Brain pericyte (primary cell): ENCODE measurements around the gene GABARAPL1.
"Not testable (repeated sequence)": the region's sequence is repeated elsewhere in the genome, so short reads cannot be mapped to it uniquely, and the experiment has no call there.

Experiments
- DNase-seq: peaks from one replicate; pipeline ENCODE4 v3.0.0-alpha.2; 2012; ENCODE audit warnings: low read depth, low spot score

Gene GABARAPL1

GRCh38 chr12:10197879-10198278 is 14.8 kb upstream of the GABARAPL1 start:
- no peak for DNase-seq

- DNase-seq, result not testable (repeated sequence)
Measured at GRCh38 chr12:10204495-10204894, 8.2 kb upstream of the GABARAPL1 start.

GRCh38 chr12:10205220-10205807 is 7.4 kb upstream of the GABARAPL1 start:
- no peak for DNase-seq

- no peak for DNase-seq
Measured at GRCh38 chr12:10207136-10207535, 5.5 kb upstream of the GABARAPL1 start.

GRCh38 chr12:10210225-10210624 is 2.5 kb upstream of the GABARAPL1 start:
- no peak for DNase-seq

GRCh38 chr12:10211101-10211939 is 1.4 kb upstream of the GABARAPL1 start:
- no peak for DNase-seq

- DNase-seq, result peak; percentile 98
Measured at GRCh38 chr12:10211940-10212738, 538 bp upstream of the GABARAPL1 start.

GRCh38 chr12:10213168-10214135 is 775 bp downstream of the GABARAPL1 start:
- DNase-seq, result no peak

- DNase-seq, result no peak
Measured at GRCh38 chr12:10214136-10214894, 1.6 kb downstream of the GABARAPL1 start.

GRCh38 chr12:10214895-10215267 is 2.2 kb downstream of the GABARAPL1 start:
- DNase-seq, result no peak

- no peak for DNase-seq
Measured at GRCh38 chr12:10215436-10215835, 2.8 kb downstream of the GABARAPL1 start.

GRCh38 chr12:10215946-10216345 is 3.3 kb downstream of the GABARAPL1 start:
- not testable (repeated sequence) for DNase-seq

- no peak for DNase-seq
Measured at GRCh38 chr12:10218021-10218420, 5.3 kb downstream of the GABARAPL1 start.

- DNase-seq, result no peak
Measured at GRCh38 chr12:10220398-10221077, 7.9 kb downstream of the GABARAPL1 start.

GRCh38 chr12:10221846-10222245 is 9.2 kb downstream of the GABARAPL1 start:
- no peak for DNase-seq

- DNase-seq, result no peak
Measured at GRCh38 chr12:10223208-10223607, 10.5 kb downstream of the GABARAPL1 start.

- DNase-seq, result not testable (repeated sequence)
Measured at GRCh38 chr12:10225426-10225825, 12.7 kb downstream of the GABARAPL1 start.

GRCh38 chr12:10226086-10226485 is 13.4 kb downstream of the GABARAPL1 start:
- no peak for DNase-seq

- no peak for DNase-seq
Measured at GRCh38 chr12:10226731-10227130, 14.1 kb downstream of the GABARAPL1 start.

GRCh38 chr12:10227648-10228047 is 15.0 kb downstream of the GABARAPL1 start:
- DNase-seq, result no peak
